ENCODE measurements around the gene SCGB1D1.
"Not testable (repeated sequence)": the region's sequence is repeated elsewhere in the genome, so short reads cannot be mapped to it uniquely, and the experiment has no call there.

The SCGB1D1 gene

DNA sequence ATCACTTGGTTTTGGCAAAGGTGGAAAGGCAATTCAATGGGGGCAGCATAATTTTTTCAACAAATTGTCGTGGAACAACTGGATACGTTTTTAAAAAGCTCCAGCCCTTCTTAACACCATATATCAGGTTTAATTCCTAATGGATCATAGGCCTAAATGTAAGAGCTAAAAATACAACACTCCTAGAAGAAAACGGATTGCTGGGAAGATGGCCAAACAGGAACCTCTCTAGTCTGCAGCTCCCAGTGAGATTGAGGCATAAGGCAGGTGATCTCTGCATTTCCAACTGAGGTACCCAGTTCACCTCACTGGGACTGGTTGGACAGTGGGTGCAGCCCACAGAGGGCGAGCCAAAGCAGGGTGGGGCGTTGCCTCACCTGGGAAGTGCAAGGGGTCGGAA is 32.4 kb upstream of the SCGB1D1 start:
- in situ Hi-C loops (cut with MboI; ENCODE audit: low sequenced_read_pairs), result no loop called here

DNA sequence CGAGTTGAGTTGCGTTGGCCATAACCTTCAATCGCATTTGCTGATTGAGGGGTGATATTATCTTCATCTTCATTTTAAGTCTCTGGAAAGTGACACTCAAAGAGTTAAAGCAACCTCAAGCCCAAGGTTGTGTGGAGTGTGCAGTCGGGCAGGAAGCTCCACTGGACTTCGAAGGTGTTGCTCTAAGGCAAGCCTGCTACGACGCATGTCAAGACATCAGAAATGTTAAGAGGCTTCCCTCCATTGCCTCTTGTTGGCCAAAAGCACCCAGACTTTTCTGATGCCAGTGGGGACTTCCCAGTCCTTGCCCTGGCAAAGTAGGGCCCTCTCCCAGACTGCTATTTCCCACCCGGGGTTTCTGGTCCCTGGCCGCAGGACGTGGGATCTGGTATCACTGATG is 23.6 kb upstream of the SCGB1D1 start:
- in situ Hi-C loops (cut with MboI; ENCODE audit: low sequenced_read_pairs), result no loop called here

DNA sequence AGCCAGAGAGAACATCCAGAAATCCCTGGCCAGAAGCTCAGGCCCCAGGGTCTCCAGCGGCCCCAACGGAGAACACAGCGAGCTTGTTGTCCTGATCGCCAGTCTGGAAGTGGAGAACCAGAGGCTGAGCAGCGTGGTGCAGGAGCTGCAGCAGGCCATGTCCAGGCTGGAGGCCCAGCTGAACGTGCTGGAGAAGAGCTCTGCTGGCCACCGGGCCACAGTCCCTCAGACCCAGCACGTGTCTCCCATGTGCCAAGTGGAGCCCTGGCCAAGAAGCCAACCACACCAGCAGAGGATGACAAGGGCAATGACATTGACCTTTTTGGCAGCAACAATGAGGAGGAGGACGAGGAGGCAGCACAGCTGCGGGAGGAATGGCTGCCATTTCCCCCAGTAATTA is 20.6 kb upstream of the SCGB1D1 start:
- in situ Hi-C loops (cut with MboI; ENCODE audit: low sequenced_read_pairs), result no loop called here

GRCh38 chr11:62169935-62170334 is 20.1 kb upstream of the SCGB1D1 start:
- in situ Hi-C loops (cut with MboI; ENCODE audit: low sequenced_read_pairs), result no loop called here

DNA sequence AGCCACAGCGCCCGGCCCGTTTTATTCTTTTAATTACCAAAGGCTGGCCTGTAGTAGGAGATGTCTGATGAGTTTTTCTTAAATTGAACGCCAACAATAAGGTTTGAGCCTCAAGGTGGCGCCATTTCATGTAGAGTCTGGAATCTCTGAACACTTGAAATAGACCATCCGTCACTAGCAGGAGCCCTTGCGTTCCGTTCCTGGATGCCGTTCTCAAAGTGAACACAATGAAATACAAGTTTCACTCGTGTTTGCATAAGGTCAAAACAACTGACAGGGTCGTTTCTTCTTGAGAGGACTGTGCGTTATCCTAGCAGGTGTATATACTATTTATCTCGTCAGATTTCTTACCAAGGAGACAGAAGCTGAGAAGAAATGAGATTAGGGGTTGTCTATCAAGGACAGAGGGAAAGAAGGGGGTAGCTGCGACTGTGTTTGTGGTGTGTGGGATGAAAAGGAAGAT is 18.7 kb upstream of the SCGB1D1 start:
- in situ Hi-C loops (cut with MboI; ENCODE audit: low sequenced_read_pairs), result no loop called here

DNA sequence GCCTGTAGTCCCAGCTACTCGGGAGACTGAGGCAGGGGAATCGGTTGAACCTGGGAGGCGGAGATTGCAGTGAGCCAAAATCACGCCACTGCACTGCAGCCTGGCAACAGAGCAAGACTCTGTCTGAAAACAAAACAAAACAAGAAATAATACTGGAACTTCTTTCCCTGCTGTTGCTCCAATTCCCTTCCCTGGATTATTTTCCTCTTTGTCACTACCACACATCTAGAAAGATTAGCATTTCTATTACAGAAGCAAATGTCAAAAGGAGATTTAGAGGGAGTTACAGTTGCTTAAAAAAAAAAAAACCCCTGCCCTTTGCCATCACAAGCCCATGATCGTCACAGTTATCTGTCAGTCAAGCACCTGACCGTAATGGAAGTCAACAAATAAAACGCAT is 17.7 kb upstream of the SCGB1D1 start:
- in situ Hi-C loops (cut with MboI; ENCODE audit: low sequenced_read_pairs), result no loop called here

- in situ Hi-C loops (cut with MboI; ENCODE audit: low sequenced_read_pairs), result no loop called here
Measured at GRCh38 chr11:62176766-62177165, 13.2 kb upstream of the SCGB1D1 start.

DNA sequence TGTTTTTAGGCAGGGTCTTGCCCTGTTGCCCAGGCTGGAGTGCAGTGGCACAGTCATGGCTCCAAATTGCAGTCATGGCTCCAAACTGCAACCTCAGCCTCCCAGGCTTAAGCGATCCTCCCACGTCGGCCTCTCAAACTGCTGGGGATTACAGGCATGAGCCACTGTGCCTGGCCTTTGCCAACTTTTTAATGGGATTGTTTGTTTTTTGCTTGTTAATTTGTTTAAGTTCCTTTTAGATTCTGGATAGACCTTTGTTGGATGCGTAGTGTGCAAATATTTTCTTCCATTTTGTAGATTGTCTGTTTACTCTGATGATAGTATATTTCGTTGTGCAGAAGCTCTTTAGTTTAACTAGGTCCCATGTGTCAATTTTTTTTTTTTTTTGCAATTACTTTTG is 10.0 kb upstream of the SCGB1D1 start:
- in situ Hi-C loops (cut with MboI; ENCODE audit: low sequenced_read_pairs), result no loop called here

- in situ Hi-C loops (cut with MboI; ENCODE audit: low sequenced_read_pairs), result no loop called here
Measured at GRCh38 chr11:62181097-62181496, 8.9 kb upstream of the SCGB1D1 start.

GRCh38 chr11:62182147-62182891 is 7.7 kb upstream of the SCGB1D1 start:
- in situ Hi-C loops (cut with MboI; ENCODE audit: low sequenced_read_pairs), result no loop called here

GRCh38 chr11:62186195-62186594 is 3.8 kb upstream of the SCGB1D1 start:
- in situ Hi-C loops (cut with MboI; ENCODE audit: low sequenced_read_pairs), result no loop called here

DNA sequence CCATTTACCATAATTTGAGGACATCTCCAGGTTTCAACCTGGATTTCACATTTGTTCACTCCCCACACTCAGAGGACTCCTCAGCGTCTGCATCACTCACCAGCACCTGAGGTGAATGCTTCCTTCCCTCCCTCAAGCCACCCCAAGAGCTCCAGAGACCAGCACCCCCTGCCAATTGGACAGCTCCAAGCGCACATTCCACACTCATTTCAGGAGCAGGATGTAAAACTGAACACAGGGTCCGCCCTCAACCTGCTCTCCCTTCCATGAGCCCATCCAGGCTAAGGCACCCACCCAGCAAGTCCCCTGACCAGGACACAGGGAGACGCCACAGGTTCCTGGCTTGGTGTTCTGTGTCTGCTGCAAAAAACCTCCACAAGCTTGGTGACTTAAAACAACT is 3.9 kb downstream of the SCGB1D1 start:
- in situ Hi-C loops (cut with MboI; ENCODE audit: low sequenced_read_pairs), result no loop called here

DNA sequence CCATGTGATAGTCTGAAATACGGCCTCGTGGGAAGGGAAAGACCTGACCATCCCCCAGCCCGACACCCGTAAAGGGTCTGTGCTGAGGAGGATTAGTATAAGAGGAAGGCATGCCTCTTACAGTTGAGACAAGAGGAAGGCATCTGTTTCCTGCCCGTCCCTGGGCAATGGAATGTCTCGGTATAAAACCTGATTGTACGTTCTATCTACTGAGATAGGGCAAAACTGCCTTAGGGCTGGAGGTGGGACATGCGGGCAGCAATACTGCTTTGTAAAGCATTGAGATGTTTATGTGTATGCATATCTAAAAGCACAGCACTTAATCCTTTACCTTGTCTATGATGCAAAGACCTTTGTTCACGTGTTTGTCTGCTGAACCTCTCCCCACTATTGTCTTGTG is 5.0 kb downstream of the SCGB1D1 start:
- in situ Hi-C loops (cut with MboI; ENCODE audit: low sequenced_read_pairs), result not testable (repeated sequence)

- in situ Hi-C loops (cut with MboI; ENCODE audit: low sequenced_read_pairs), result no loop called here
Measured at GRCh38 chr11:62195945-62196344, 5.9 kb downstream of the SCGB1D1 start.

GRCh38 chr11:62197400-62197799 is 7.4 kb downstream of the SCGB1D1 start:
- in situ Hi-C loops (cut with MboI; ENCODE audit: low sequenced_read_pairs), result not testable (repeated sequence)

DNA sequence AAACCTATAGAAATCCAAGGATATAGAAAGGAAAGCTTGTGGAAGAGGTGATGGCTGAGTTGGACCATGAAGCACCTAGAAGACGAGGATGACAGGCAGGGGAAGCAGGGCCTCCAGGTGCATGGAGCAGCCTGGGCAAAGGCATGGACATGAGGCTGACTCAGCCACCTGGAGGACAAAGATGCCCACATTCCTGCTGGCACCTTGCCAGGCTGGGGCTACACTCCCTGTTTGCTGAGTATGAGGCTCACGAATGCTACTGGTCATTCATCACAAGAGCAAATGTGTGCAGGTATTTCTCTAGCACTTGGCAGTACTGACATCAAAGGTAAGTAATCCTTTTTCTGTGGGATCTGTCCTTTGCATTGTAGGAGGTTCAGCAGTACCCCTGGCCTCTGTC is 11.4 kb downstream of the SCGB1D1 start:
- in situ Hi-C loops (cut with MboI; ENCODE audit: low sequenced_read_pairs), result no loop called here

DNA sequence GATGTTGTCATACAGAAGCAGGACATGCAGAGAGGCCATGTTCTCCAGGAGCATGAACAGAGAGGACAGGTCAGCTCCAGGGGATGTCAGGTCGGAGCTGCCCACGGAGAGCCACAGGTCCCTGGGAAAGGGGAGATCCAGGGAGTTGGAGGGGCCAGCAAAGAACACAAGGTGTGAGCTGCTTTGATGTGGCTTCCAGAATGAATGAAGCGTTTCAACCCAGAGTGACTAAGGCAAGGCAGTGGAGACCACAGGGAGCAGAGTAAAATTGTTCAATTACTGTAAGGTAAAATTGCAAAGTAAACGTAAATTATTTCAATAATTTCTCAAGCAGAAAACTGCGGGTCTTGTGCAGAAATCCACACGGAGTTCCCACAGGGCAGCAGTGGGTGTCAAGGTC is 12.9 kb downstream of the SCGB1D1 start:
- in situ Hi-C loops (cut with MboI; ENCODE audit: low sequenced_read_pairs), result no loop called here

- in situ Hi-C loops (cut with MboI; ENCODE audit: low sequenced_read_pairs), result no loop called here
Measured at GRCh38 chr11:62204430-62204829, 14.4 kb downstream of the SCGB1D1 start.

- in situ Hi-C loops (cut with MboI; ENCODE audit: low sequenced_read_pairs), result no loop called here
Measured at GRCh38 chr11:62205441-62205840, 15.4 kb downstream of the SCGB1D1 start.

DNA sequence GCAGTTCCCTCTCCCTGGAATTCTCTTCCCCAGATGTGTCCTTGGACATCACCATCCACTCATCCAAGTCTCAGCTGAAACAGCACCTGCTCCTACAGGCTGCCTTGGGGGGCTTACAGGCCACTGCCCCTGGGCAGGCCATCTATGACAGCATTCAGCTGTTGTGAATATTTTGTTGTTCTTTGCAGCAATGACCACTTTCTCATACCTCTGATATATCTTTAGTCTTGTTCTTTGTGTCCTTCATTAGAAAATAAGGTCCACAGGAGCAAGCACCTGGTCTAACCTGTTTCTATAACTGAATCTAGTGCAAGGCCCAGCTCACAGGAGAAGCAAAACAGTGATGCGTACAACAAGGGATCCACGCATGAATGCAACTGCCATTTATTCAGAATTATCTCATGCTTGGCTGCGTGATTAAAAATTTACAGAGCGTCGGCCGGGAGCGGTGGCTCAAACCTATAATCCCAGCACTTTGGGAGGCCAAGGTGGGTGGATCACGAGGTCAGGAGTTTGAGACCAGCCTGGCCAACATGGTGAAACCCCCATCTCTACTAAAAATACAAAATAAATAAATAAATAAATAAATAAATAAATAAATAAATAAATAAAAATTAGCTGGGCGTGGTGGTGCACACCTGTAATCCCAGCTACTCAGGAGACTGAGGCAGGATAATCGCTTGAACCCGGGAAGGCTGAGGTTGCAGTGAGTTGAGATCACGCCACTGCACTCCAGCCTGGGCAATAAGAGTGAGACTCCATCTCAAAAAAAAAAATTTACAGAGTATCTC is 16.5 kb downstream of the SCGB1D1 start:
- in situ Hi-C loops (cut with MboI; ENCODE audit: low sequenced_read_pairs), result not testable (repeated sequence)

- in situ Hi-C loops (cut with MboI; ENCODE audit: low sequenced_read_pairs), result no loop called here
Measured at GRCh38 chr11:62208785-62209144, 18.7 kb downstream of the SCGB1D1 start.

- in situ Hi-C loops (cut with MboI; ENCODE audit: low sequenced_read_pairs), result loop anchor here (10.0 kb wide), 1 partner anchor 158 kb away; no protein-coding TSS in a partner anchor
Measured at GRCh38 chr11:62217191-62217748, 27.3 kb downstream of the SCGB1D1 start.
